RWPE1 (cell line): ENCODE measurements around the gene FERMT3.
"Not testable (repeated sequence)": the region's sequence is repeated elsewhere in the genome, so short reads cannot be mapped to it uniquely, and the experiment has no call there.

Experiments
- CTCF ChIA-PET: fragments of 350-600 bp; sonication (Branson Sonifier 250); formaldehyde crosslinking; extraction: SDS; loops from one replicate; lab custom pipeline; 2021; lab: Yijun Ruan, JAX
- POLR2A ChIA-PET: fragments of 400-600 bp; formaldehyde crosslinking; extraction: SDS; loops from one replicate; lab custom pipeline; 2020; ENCODE audit warnings: antibody characterized with exemption; ENCODE audit not compliant: low non-redundant PET; lab: Yijun Ruan, JAX
- DNase-seq: peaks from one replicate; pipeline ENCODE4 v3.0.0; 2012; ENCODE audit warnings: low spot score
- H3K27ac ChIP-seq: fragments of 450-650 bp; 2 replicates; pipeline ENCODE4 v1.5.1; 2017
- TF ChIP-seq, protein P1 (sequence below): fragments of 450-650 bp; conservative IDR thresholded peaks from 2 replicates; pipeline ENCODE4 v1.5.1; 2017; ENCODE audit warnings: low read depth, mild to moderate bottlenecking

FERMT3 gene

DNA sequence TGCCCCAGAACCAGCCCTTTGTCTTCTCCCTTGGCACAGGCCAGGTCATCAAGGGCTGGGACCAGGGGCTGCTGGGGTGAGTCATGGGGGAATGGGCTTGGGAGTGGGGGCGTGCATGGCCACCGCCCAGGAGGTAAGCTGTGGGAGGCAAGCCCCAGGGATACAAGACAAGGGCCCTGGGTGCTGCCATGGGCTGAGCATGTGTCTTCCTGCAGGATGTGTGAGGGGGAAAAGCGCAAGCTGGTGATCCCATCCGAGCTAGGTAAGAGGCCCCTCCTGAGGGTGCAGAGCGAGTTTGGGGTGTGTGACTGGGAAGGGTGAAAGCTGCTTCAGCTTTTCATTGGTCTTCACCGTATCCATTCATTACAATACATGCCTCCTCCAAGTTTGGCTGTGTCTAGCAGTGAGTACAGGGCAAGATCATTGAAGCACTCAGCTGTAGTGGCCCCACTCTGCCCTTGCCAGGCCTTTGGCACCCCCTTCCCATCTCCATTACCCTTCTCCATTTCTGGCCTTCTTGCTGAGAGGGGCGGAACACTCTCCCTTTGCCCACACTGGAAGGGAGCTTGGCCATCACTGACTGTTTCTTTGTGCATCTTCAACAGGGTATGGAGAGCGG lies 36.8 kb downstream of the FERMT3 start:
- H3K27ac ChIP-seq: peak overlapping the region; percentile 98
- DNase-seq: no peak
- POLR2A ChIA-PET: interaction anchor here (0.5 to 1.7 kb wide), 2 partner anchors 25 to 1438 kb away, joined by 3 to 6 read pairs; no protein-coding TSS in a partner anchor
- CTCF ChIA-PET: interaction anchor here (0.7 to 0.8 kb wide), 3 partner anchors 9 to 104 kb away, joined by 3 to 4 read pairs (median 3); no protein-coding TSS in a partner anchor
- TF ChIP-seq, protein P1, sequence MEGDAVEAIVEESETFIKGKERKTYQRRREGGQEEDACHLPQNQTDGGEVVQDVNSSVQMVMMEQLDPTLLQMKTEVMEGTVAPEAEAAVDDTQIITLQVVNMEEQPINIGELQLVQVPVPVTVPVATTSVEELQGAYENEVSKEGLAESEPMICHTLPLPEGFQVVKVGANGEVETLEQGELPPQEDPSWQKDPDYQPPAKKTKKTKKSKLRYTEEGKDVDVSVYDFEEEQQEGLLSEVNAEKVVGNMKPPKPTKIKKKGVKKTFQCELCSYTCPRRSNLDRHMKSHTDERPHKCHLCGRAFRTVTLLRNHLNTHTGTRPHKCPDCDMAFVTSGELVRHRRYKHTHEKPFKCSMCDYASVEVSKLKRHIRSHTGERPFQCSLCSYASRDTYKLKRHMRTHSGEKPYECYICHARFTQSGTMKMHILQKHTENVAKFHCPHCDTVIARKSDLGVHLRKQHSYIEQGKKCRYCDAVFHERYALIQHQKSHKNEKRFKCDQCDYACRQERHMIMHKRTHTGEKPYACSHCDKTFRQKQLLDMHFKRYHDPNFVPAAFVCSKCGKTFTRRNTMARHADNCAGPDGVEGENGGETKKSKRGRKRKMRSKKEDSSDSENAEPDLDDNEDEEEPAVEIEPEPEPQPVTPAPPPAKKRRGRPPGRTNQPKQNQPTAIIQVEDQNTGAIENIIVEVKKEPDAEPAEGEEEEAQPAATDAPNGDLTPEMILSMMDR: no peak

DNA sequence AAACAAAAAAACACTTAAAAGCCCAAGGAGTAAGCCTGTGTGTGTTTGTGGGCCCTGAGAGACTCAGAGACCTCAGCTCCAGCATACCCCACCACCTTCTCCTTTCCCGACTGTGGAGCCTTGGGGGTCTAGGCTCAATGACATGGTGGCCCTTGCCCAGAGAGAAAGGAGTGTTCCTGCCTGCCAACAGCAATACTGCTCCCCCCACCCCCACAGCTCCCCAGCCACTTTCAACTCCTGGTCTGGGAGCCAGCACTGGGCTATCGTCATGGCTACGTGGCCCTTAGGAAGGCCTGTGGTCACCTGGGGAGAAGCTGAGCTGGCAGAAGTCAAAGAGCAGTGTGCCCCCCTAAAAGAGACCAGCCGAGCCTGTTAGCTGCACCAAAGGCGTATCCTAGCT lies 37.6 kb downstream of the FERMT3 start:
- ChIA-PET CTCF (interaction anchor here (0.6 to 0.8 kb wide), 2 partner anchors 96 to 104 kb away, joined by 3 to 4 read pairs; no protein-coding TSS in a partner anchor), POLR2A (interaction anchor here (1.7 kb wide), 1 partner anchor 24 kb away, joined by 6 read pairs; no protein-coding TSS in a partner anchor)
- TF ChIP-seq, protein P1: no peak
- no peak for DNase-seq
- H3K27ac ChIP-seq: peak overlapping the region; percentile 98

DNA sequence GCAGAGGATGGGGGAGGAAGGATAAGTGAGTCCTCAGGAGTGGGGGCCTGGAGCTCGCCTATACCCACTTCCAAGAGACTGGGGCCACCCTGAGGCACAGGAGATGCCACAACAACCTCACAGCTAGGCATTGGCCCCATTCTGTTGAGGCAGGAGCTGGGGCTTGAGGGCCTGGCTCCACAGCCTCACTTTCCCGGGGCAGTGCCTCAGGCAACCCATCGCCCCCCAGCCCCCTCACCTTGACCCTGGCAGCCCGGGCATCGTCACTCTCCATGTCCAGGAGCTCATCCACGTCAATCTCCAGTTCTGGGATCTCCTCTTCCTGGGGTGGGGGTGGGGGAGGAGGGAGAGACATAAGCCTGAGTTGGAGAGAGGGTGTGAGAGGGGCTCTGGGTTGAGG lies 38.4 kb downstream of the FERMT3 start:
- CTCF ChIA-PET: interaction anchor here (0.6 kb wide), 2 partner anchors 94 to 109 kb away, joined by 3 read pairs; no protein-coding TSS in a partner anchor
- TF ChIP-seq, protein P1: no peak
- peak overlapping the region; percentile 98 for H3K27ac ChIP-seq
- POLR2A ChIA-PET: interaction anchor here (0.6 to 1.7 kb wide), 5 partner anchors 21 to 40 kb away, joined by 3 to 7 read pairs (median 5); no protein-coding TSS in a partner anchor
- no peak for DNase-seq

DNA sequence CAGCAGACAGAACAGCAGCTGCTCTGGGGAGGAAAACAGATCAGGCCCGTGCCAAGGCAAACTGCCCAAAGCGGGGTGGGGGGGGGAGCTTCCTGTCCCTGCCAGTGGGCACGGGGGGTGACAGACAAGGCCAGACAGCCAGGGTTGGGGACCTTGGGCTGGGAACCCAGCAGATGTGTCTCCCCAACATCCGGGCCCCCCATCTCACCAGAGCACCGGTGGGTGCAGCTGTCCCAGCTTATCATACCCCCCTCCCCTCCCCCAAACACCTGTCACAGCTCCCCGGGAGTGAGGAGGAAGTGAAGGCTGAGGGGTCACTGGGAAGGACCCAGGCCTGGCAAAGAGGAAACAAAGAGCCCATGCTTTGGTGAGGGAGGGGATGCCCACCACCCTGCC lies 38.9 kb downstream of the FERMT3 start:
- TF ChIP-seq, protein P1: no peak
- ChIA-PET CTCF (interaction anchor here (0.6 to 0.7 kb wide), 3 partner anchors 30 to 110 kb away, joined by 3 read pairs; no protein-coding TSS in a partner anchor), POLR2A (interaction anchor here (0.6 to 1.5 kb wide), 5 partner anchors 22 to 58 kb away, joined by 3 to 7 read pairs (median 5); no protein-coding TSS in a partner anchor)
- H3K27ac ChIP-seq: peak overlapping the region; percentile 98
- DNase-seq: no peak

DNA sequence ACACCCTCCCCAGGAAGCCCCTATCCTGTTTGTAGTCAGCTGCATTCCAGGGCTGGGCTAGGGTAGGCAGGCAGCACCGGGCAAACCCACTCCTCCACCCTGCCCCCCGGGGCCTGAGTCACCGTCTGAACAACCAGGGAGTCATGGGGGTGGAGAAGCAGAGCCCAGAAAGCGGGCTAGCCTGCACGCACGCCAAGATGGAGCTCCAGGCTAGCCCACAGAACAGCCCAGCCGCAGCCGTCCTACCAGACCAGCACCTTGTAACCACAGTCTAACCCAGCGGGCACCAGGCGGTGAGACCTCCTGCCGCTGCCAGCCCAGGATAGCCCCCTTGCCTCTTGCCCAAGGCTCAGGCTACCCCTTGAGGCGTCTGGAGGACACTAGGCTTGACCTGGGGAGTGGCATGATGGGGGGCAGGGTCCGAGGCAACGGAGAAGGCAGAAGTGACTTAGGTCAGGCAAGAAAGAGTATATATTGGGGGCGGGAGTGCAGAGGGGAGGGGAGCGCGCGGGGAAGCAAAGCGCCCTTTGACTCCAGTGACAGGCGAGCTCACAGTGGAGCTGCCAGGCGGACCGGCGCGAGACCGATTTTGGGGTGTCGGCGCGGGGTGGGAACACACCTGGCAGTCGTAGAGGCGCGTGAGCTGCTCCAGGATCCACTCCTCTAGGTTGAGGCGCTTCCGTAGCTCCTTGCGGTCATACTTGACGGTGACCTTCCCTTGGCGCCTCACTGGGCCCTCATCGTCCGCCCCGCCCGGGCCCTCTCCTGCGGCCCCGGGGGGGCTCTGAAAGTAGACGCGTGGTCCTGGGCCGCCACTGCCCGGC lies 39.5 kb downstream of the FERMT3 start:
- CTCF ChIA-PET: interaction anchor here (0.6 to 0.9 kb wide), 4 partner anchors 18 to 109 kb away, joined by 3 to 4 read pairs (median 3); no protein-coding TSS in a partner anchor
- TF ChIP-seq, protein P1: no peak
- POLR2A ChIA-PET: interaction anchor here (0.5 to 1.6 kb wide), 7 partner anchors 19 to 72 kb away, joined by 3 to 7 read pairs (median 4); no protein-coding TSS in a partner anchor
- peak; percentile 91 for DNase-seq
- H3K27ac ChIP-seq: peak overlapping the region; percentile 98

DNA sequence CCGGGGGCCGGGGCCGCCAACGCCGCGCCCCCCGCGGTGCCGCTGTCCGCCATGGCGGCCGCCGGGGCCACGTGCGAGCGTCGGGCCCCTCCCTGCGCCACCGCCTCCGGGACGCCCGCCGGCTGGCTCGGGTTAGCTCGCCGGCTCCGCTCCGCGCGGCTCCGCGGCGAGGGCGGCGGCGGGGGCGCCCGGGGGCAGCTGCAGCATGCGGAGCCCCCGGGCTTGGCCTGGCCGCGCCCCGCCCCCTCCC lies 40.0 kb downstream of the FERMT3 start:
- not testable (repeated sequence) for DNase-seq
- ChIA-PET CTCF (interaction anchor here (0.9 kb wide), 1 partner anchor 17 kb away, joined by 4 read pairs; no protein-coding TSS in a partner anchor), POLR2A (interaction anchor here (1.5 to 1.6 kb wide), 2 partner anchors 18 to 22 kb away, joined by 3 to 7 read pairs; no protein-coding TSS in a partner anchor)
- peak overlapping the region; percentile 98 for H3K27ac ChIP-seq
